Activated naive CD8-positive, alpha-beta T cell (primary cell): ENCODE data around the gene VPREB1.
A peak's percentile ranks its signal among the peaks of the same experiment; 100 is the strongest.
"Not testable (repeated sequence)": the region's sequence is repeated elsewhere in the genome, so short reads cannot be mapped to it uniquely, and the experiment has no call there.

ENCODE experiments used
- H3K27ac Mint-ChIP-seq: one replicate; pipeline ENCODE4 v1.8.0; 2021; ENCODE audit warnings: mixed read lengths
- H3K27me3 Mint-ChIP-seq: one replicate; pipeline ENCODE4 v1.8.0; 2021; ENCODE audit warnings: mixed read lengths
- H3K36me3 Mint-ChIP-seq: one replicate; pipeline ENCODE4 v1.8.0; 2021; ENCODE audit warnings: mixed read lengths
- H3K4me1 Mint-ChIP-seq: one replicate; pipeline ENCODE4 v1.8.0; 2021; ENCODE audit warnings: low read depth, mixed read lengths
- H3K4me3 Mint-ChIP-seq: one replicate; pipeline ENCODE4 v1.8.0; 2021; ENCODE audit warnings: mild to moderate bottlenecking, mixed read lengths
- H3K9me3 Mint-ChIP-seq: one replicate; pipeline ENCODE4 v1.8.0; 2021; ENCODE audit warnings: low read depth, mixed read lengths

VPREB1 gene

DNA sequence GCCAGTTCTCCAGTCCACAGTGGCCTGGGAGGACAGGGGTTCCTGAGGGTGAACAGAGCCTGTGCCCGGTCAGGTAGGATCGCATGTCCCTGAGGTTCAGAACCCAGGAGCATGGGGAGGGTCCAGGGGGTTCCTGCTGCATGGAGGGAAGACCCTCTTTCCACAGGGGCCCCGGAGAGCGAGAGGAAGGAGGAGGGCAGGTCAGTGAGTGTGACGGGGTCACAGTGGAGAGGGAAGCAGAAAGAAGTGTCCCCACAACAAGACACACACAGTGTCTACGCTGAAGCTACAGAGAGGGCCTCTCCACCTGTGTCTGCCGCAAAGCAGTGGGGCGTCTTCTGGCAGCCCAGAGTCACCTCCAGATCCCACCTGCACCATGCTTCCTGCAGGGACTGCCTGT is 6.1 kb downstream of the VPREB1 start:
- peaks cover 16% of the 10 kb centered on the region for H3K4me1 Mint-ChIP-seq
- H3K36me3 Mint-ChIP-seq, H3K4me3 Mint-ChIP-seq, H3K27me3 Mint-ChIP-seq, H3K27ac Mint-ChIP-seq, H3K9me3 Mint-ChIP-seq: not testable (repeated sequence)

- not testable (repeated sequence) for H3K4me3 Mint-ChIP-seq, H3K36me3 Mint-ChIP-seq, H3K27me3 Mint-ChIP-seq, H3K4me1 Mint-ChIP-seq, H3K27ac Mint-ChIP-seq, H3K9me3 Mint-ChIP-seq
Observed at GRCh38 chr22:22256133-22256532, 11.5 kb downstream of the VPREB1 start.

GRCh38 chr22:22258597-22259415 is 14.2 kb downstream of the VPREB1 start:
- not testable (repeated sequence) for H3K36me3 Mint-ChIP-seq, H3K9me3 Mint-ChIP-seq, H3K4me1 Mint-ChIP-seq, H3K27me3 Mint-ChIP-seq, H3K27ac Mint-ChIP-seq, H3K4me3 Mint-ChIP-seq

GRCh38 chr22:22260169-22260568 is 15.6 kb downstream of the VPREB1 start:
- H3K27me3 Mint-ChIP-seq, H3K4me1 Mint-ChIP-seq, H3K4me3 Mint-ChIP-seq, H3K27ac Mint-ChIP-seq, H3K36me3 Mint-ChIP-seq, H3K9me3 Mint-ChIP-seq: not testable (repeated sequence)

DNA sequence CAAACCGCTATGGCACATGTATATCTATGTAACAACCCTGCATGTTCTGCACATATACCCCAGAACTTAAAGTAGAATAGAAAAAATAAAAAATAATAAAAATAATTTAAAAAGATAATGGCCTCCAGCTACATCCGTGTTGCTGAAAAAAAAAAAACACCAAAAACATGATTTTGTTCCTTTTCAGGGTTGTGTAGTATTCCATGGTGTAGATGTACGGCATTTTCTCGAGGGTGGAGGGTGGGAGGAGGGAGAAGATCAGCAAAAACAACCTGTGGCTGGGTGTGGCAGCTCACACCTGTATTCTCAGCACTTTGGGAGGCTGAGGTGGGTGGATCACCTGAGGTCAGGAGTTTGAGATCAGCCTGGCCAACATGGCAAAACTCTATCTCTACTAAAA is 16.0 kb downstream of the VPREB1 start:
- H3K4me3 Mint-ChIP-seq, H3K27me3 Mint-ChIP-seq, H3K36me3 Mint-ChIP-seq, H3K4me1 Mint-ChIP-seq, H3K27ac Mint-ChIP-seq, H3K9me3 Mint-ChIP-seq: not testable (repeated sequence)

- H3K27ac Mint-ChIP-seq, H3K4me3 Mint-ChIP-seq, H3K36me3 Mint-ChIP-seq, H3K27me3 Mint-ChIP-seq, H3K4me1 Mint-ChIP-seq, H3K9me3 Mint-ChIP-seq: not testable (repeated sequence)
Observed at GRCh38 chr22:22262332-22263074, 17.9 kb downstream of the VPREB1 start.

GRCh38 chr22:22263823-22264222 is 19.2 kb downstream of the VPREB1 start:
- H3K4me3 Mint-ChIP-seq, H3K27me3 Mint-ChIP-seq, H3K27ac Mint-ChIP-seq, H3K9me3 Mint-ChIP-seq, H3K36me3 Mint-ChIP-seq, H3K4me1 Mint-ChIP-seq: not testable (repeated sequence)

DNA sequence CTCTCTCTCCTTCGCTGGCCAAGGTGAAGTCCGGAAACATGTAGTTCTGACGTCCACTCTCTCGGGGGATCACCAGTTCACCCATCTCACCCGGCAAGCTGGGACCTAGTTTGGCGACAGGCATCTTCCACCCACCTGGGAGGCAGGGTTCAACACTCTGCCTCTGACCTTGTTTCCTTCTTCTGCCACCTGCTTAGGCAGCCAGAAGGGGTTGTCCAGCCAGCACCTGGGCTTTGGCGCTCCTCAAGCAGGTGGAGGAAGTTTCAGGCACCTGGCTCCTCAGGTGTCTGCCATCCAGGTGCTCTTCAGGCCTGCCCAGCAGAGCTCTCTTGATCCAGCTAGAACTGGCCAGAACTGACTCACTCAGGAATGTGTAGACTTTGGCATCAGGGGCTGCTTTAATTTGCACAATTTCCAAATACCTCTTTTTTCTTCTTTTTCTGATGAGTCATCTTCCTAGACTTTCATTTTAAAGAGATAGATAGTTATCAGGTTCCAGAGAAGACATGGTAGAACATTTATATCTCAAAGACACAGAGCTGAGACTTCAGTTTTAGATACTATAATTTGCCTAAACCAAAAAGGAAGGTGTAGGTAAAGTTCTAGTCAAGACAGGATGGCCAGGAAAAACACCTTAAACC is 25.6 kb downstream of the VPREB1 start:
- not testable (repeated sequence) for H3K27me3 Mint-ChIP-seq, H3K36me3 Mint-ChIP-seq
- peak overlapping the region; percentile 16 for H3K27ac Mint-ChIP-seq

DNA sequence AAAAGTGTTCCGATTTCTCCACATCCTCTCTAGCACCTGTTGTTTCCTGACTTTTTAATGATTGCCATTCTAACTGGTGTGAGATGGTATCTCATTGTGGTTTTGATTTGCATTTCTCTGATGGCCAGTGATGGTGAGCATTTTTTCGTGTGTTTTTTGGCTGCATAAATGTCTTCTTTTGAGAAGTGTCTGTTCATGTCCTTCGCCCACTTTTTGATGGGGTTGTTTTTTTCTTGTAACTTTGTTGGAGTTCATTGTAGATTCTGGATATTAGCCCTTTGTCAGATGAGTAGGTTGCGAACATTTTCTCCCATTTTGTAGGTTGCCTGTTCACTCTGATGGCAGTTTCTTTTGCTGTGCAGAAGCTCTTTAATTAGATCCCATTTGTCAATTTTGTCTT is 32.8 kb downstream of the VPREB1 start:
- H3K4me1 Mint-ChIP-seq, H3K36me3 Mint-ChIP-seq, H3K9me3 Mint-ChIP-seq: not testable (repeated sequence)

More for the DNA sequence above, 25.6 kb downstream of the VPREB1 start:
- not testable (repeated sequence) for H3K9me3 Mint-ChIP-seq, H3K4me3 Mint-ChIP-seq
- H3K4me1 Mint-ChIP-seq, result peaks cover 10% of the 10 kb centered on the region

DNA sequence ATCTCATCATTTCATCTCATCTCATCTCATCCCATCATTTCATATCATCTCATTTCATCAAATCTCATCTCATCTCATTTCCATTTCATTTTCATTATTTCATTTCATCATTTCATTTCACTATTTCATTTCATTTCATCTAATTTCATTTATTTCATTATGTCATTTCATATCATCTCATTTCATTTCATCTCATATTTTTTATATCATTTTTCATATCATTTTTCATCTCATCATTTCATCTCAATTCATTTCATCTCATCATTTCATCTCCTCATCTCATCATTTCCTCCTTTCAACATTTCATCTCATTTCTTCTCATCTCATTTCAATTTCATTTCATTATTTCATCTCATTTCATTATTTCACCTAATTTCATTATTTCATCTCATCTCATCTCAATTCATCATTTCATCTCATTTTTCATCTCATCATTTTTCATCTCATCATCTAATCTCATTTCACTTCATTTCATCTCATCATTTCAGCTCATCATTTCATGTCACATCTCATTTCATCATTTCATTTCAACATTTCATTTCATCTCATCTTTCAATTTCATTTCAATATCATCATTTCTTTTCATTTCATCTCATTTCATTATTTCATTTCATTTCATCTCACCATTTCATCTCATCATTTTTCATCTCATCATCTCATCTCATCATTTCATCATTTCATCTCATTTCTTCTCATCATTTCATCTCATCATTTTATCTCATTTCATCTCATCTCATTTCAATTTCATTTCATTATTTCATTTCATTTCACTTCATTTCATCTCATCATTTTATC is 40.6 kb downstream of the VPREB1 start:
- H3K9me3 Mint-ChIP-seq, H3K27me3 Mint-ChIP-seq: not testable (repeated sequence)

More for the DNA sequence above, 32.8 kb downstream of the VPREB1 start:
- not testable (repeated sequence) for H3K27me3 Mint-ChIP-seq, H3K27ac Mint-ChIP-seq, H3K4me3 Mint-ChIP-seq

GRCh38 chr22:22286390-22287105 is 42.0 kb downstream of the VPREB1 start:
- H3K27me3 Mint-ChIP-seq, H3K9me3 Mint-ChIP-seq, H3K4me1 Mint-ChIP-seq, H3K27ac Mint-ChIP-seq, H3K36me3 Mint-ChIP-seq, H3K4me3 Mint-ChIP-seq: not testable (repeated sequence)

More for the DNA sequence above, 40.6 kb downstream of the VPREB1 start:
- not testable (repeated sequence) for H3K27ac Mint-ChIP-seq, H3K4me3 Mint-ChIP-seq, H3K4me1 Mint-ChIP-seq, H3K36me3 Mint-ChIP-seq

DNA sequence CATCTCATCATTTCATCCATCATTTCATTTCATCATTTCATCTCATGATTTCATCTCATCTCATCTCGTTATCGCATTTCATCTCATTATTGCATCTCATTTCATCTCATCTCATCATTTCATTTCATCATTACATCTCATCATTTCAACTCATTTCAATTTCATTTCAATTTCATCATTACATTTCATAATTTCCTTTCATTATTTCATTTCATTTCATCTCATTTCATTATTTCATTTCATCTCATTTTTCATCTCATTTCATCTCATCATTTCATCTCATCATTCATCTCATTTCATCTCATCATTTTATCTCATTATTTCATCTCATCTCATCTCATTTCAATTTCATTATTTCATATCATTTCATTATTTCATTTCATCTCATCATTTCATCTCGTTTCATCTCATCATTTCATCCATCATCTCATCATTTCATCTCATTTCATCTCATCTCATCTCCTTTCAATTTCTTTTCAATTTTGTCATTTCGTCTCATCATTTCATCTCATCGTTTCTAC is 42.6 kb downstream of the VPREB1 start:
- not testable (repeated sequence) for H3K36me3 Mint-ChIP-seq, H3K4me1 Mint-ChIP-seq, H3K27me3 Mint-ChIP-seq, H3K4me3 Mint-ChIP-seq, H3K27ac Mint-ChIP-seq, H3K9me3 Mint-ChIP-seq

DNA sequence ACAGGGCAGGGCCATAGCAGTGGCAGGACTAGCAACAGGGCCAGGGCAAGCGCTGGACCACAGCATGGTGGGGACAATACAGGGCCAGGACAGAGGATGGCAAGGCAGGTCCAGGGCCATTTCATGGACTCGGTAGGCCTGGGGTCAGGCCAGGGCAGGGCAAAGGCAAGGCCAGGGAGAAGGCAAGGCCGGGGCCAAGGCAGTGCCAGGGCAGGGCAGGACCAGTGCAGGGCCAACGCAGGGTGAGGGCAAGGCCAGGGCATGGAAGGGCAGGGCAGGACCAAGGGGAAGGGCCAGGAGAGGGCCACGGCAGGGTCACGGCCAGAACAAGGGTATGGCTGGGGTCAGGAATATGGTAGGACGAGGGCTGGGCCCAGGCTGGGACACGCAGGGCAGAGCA is 45.1 kb downstream of the VPREB1 start:
- H3K4me3 Mint-ChIP-seq, H3K36me3 Mint-ChIP-seq, H3K27ac Mint-ChIP-seq, H3K27me3 Mint-ChIP-seq, H3K9me3 Mint-ChIP-seq, H3K4me1 Mint-ChIP-seq: not testable (repeated sequence)

- not testable (repeated sequence) for H3K9me3 Mint-ChIP-seq
Observed at GRCh38 chr22:22291129-22291806, 46.7 kb downstream of the VPREB1 start.

More at GRCh38 chr22:22291129-22291806, 46.7 kb downstream of the VPREB1 start:
- not testable (repeated sequence) for H3K36me3 Mint-ChIP-seq, H3K4me1 Mint-ChIP-seq, H3K27ac Mint-ChIP-seq, H3K27me3 Mint-ChIP-seq, H3K4me3 Mint-ChIP-seq
